GM19193 (cell line): ENCODE data around the gene LMX1A.

ENCODE experiments used
- POLR2A ChIP-seq: IDR thresholded peaks from 4 replicates; pipeline ENCODE4 v1.6.1; 2011; ENCODE audit not compliant: insufficient read depth, insufficient read length; ENCODE audit errors: extremely low read depth

The LMX1A gene

GRCh38 chr1:165281207-165281901, 75.2 kb downstream of the LMX1A start:
- TF ChIP-seq POLR2A: no peak

- TF ChIP-seq POLR2A: no peak
Observed at GRCh38 chr1:165279882-165280281, 76.6 kb downstream of the LMX1A start.

GRCh38 chr1:165276314-165276713, 80.2 kb downstream of the LMX1A start:
- TF ChIP-seq POLR2A: no peak

GRCh38 chr1:165265196-165265838, 91.2 kb downstream of the LMX1A start:
- TF ChIP-seq POLR2A: no peak

GRCh38 chr1:165259706-165260428, 96.6 kb downstream of the LMX1A start:
- no peak for TF ChIP-seq POLR2A

GRCh38 chr1:165259236-165259635, 97.3 kb downstream of the LMX1A start:
- TF ChIP-seq POLR2A: no peak

- TF ChIP-seq POLR2A: no peak
Observed at GRCh38 chr1:165257969-165258459, 98.5 kb downstream of the LMX1A start.

- TF ChIP-seq POLR2A: no peak
Observed at GRCh38 chr1:165254896-165255625, 101.5 kb downstream of the LMX1A start.

GRCh38 chr1:165254376-165254775, 102.1 kb downstream of the LMX1A start:
- no peak for TF ChIP-seq POLR2A

GRCh38 chr1:165253818-165254254, 102.7 kb downstream of the LMX1A start:
- no peak for TF ChIP-seq POLR2A

- TF ChIP-seq POLR2A: no peak
Observed at GRCh38 chr1:165248969-165249571, 107.4 kb downstream of the LMX1A start.

- no peak for TF ChIP-seq POLR2A
Observed at GRCh38 chr1:165241952-165242351, 114.6 kb downstream of the LMX1A start.

GRCh38 chr1:165241321-165241720, 115.2 kb downstream of the LMX1A start:
- no peak for TF ChIP-seq POLR2A

GRCh38 chr1:165240492-165240891, 116.0 kb downstream of the LMX1A start:
- no peak for TF ChIP-seq POLR2A
